HEK293 (cell line): ENCODE results near the gene CHST8.

Source experiments
- CTCF ChIA-PET: fragments of 350-600 bp; formaldehyde crosslinking; extraction: SDS; loops from one replicate; lab custom pipeline; 2021; ENCODE audit warnings: antibody characterized with exemption; lab: Yijun Ruan, JAX
- POLR2A ChIA-PET: fragments of 300-600 bp; formaldehyde crosslinking; extraction: SDS; loops from one replicate; lab custom pipeline; 2020; ENCODE audit warnings: antibody characterized with exemption, inconsistent platforms; lab: Yijun Ruan, JAX
- H3K27ac ChIP-seq: fragments of 200-500 bp; sonication (Bioruptor generic); 2 replicates; pipeline ENCODE4 v1.5.1; 2014; ENCODE audit warnings: low read depth, low read length, control low read depth, inconsistent platforms; ENCODE audit errors: extremely low read depth
- H3K36me3 ChIP-seq, 2 experiments: fragments of 200-500 bp in 1 of 2; sonication (Bioruptor generic) in 1 of 2; 1 replicate in 1 of 2; 2 replicates in 1 of 2; pipeline ENCODE4 v1.5.1; 2014 to 2017; ENCODE audit warnings: inconsistent platforms in 2 of 2, low read length in 2 of 2; ENCODE audit not compliant: control insufficient read depth in 2 of 2, insufficient read depth in 1 of 2
- H3K4me1 ChIP-seq: fragments of 200-500 bp; sonication (Bioruptor generic); 2 replicates; pipeline ENCODE4 v1.5.1; 2014; ENCODE audit warnings: mild to moderate bottlenecking, low read length, inconsistent platforms; ENCODE audit not compliant: control insufficient read depth, insufficient read depth
- H3K4me3 ChIP-seq: 2 replicates; pipeline ENCODE4 v1.5.1; 2011; ENCODE audit warnings: low read depth, mild to moderate bottlenecking, control low read depth, low read length, moderate library complexity
- H3K9me3 ChIP-seq: fragments of 200-500 bp; sonication (Bioruptor generic); 2 replicates; pipeline ENCODE4 v1.5.1; 2014; ENCODE audit warnings: low read depth, low read length, inconsistent platforms; ENCODE audit not compliant: control insufficient read depth, insufficient read depth
- ELK4 ChIP-seq: IDR thresholded peaks from 2 replicates; pipeline ENCODE4 v1.6.1; 2011; ENCODE audit warnings: mild to moderate bottlenecking, low read depth, low read length, borderline replicate concordance
- FEZF1 ChIP-seq: fragments of 450-650 bp; formaldehyde crosslinking; IDR thresholded peaks from 2 replicates; pipeline ENCODE4 v1.5.1; 2016; ENCODE audit warnings: missing biosample characterization, missing genetic modification characterization
- SALL2 ChIP-seq: fragments of 450-650 bp; formaldehyde crosslinking; IDR thresholded peaks from 2 replicates; pipeline ENCODE4 v1.5.0; 2017; ENCODE audit warnings: missing biosample characterization, mild to moderate bottlenecking, missing genetic modification characterization, borderline replicate concordance
- SCRT2 ChIP-seq: fragments of 450-650 bp; formaldehyde crosslinking; IDR thresholded peaks from 2 replicates; pipeline ENCODE4 v1.5.1; 2016; ENCODE audit warnings: missing biosample characterization, missing genetic modification characterization
- SETDB1 ChIP-seq: IDR thresholded peaks from one replicate; pipeline ENCODE4 v1.6.1; 2017; ENCODE audit warnings: mild to moderate bottlenecking, low read length, moderate library complexity, mixed read lengths; ENCODE audit not compliant: insufficient read length
- ZBTB7A ChIP-seq: fragments of 450-650 bp; formaldehyde crosslinking; IDR thresholded peaks from 2 replicates; pipeline ENCODE4 v1.5.1; 2016; ENCODE audit warnings: low read depth, missing biosample characterization, missing genetic modification characterization
- ZEB2 ChIP-seq: fragments of 450-650 bp; formaldehyde crosslinking; IDR thresholded peaks from 2 replicates; pipeline ENCODE4 v1.5.1; 2016; ENCODE audit warnings: missing biosample characterization, missing genetic modification characterization
- ZFP37 ChIP-seq: fragments of 450-650 bp; formaldehyde crosslinking; IDR thresholded peaks from 2 replicates; pipeline ENCODE4 v1.5.1; 2016; ENCODE audit warnings: missing biosample characterization, missing genetic modification characterization
- ZIC2 ChIP-seq: fragments of 450-650 bp; formaldehyde crosslinking; IDR thresholded peaks from 2 replicates; pipeline ENCODE4 v1.5.1; 2016; ENCODE audit warnings: missing biosample characterization, missing genetic modification characterization
- ZNF146 ChIP-seq: fragments of 450-650 bp; formaldehyde crosslinking; IDR thresholded peaks from 2 replicates; pipeline ENCODE4 v1.5.1; 2016; ENCODE audit warnings: missing biosample characterization, missing genetic modification characterization
- ZNF16 ChIP-seq: fragments of 450-650 bp; formaldehyde crosslinking; IDR thresholded peaks from 2 replicates; pipeline ENCODE4 v1.5.1; 2016; ENCODE audit warnings: low read depth, missing biosample characterization, missing genetic modification characterization
- ZNF202 ChIP-seq: fragments of 450-650 bp; formaldehyde crosslinking; IDR thresholded peaks from 2 replicates; pipeline ENCODE4 v1.5.1; 2016; ENCODE audit warnings: missing biosample characterization, missing genetic modification characterization, borderline replicate concordance
- ZNF221 ChIP-seq: fragments of 450-650 bp; formaldehyde crosslinking; IDR thresholded peaks from 2 replicates; pipeline ENCODE4 v1.5.1; 2017; ENCODE audit warnings: missing biosample characterization, missing genetic modification characterization, borderline replicate concordance
- ZNF239 ChIP-seq: fragments of 450-650 bp; formaldehyde crosslinking; IDR thresholded peaks from 2 replicates; pipeline ENCODE4 v1.5.1; 2016; ENCODE audit warnings: missing biosample characterization, missing genetic modification characterization
- ZNF24 ChIP-seq: fragments of 450-650 bp; formaldehyde crosslinking; IDR thresholded peaks from 2 replicates; pipeline ENCODE4 v1.5.1; 2016; ENCODE audit warnings: missing biosample characterization, missing genetic modification characterization
- ZNF292 ChIP-seq: fragments of 450-650 bp; formaldehyde crosslinking; IDR thresholded peaks from 2 replicates; pipeline ENCODE4 v1.5.1; 2016; ENCODE audit warnings: low read depth, missing biosample characterization, missing genetic modification characterization, borderline replicate concordance
- ZNF433 ChIP-seq: fragments of 450-650 bp; formaldehyde crosslinking; IDR thresholded peaks from 2 replicates; pipeline ENCODE4 v1.5.1; 2016; ENCODE audit warnings: missing biosample characterization, missing genetic modification characterization, low read depth
- ZNF473 ChIP-seq: fragments of 450-650 bp; formaldehyde crosslinking; IDR thresholded peaks from 2 replicates; pipeline ENCODE4 v1.5.1; 2017; ENCODE audit warnings: missing biosample characterization, missing genetic modification characterization
- ZNF580 ChIP-seq: fragments of 450-650 bp; formaldehyde crosslinking; IDR thresholded peaks from 2 replicates; pipeline ENCODE4 v1.5.1; 2016; ENCODE audit warnings: missing biosample characterization, missing genetic modification characterization
- ZNF623 ChIP-seq: fragments of 450-650 bp; formaldehyde crosslinking; IDR thresholded peaks from 2 replicates; pipeline ENCODE4 v1.5.1; 2016; ENCODE audit warnings: missing biosample characterization, missing genetic modification characterization
- ZNF629 ChIP-seq: fragments of 450-650 bp; formaldehyde crosslinking; IDR thresholded peaks from 2 replicates; pipeline ENCODE4 v1.5.1; 2017; ENCODE audit warnings: missing biosample characterization, missing genetic modification characterization
- ZNF707 ChIP-seq: fragments of 450-650 bp; formaldehyde crosslinking; IDR thresholded peaks from 2 replicates; pipeline ENCODE4 v1.5.1; 2016; ENCODE audit warnings: missing biosample characterization, missing genetic modification characterization
- ZNF76 ChIP-seq: fragments of 450-650 bp; formaldehyde crosslinking; IDR thresholded peaks from 2 replicates; pipeline ENCODE4; 2016; ENCODE audit warnings: low read depth, missing biosample characterization, missing genetic modification characterization, borderline replicate concordance
- ZNF768 ChIP-seq: fragments of 450-650 bp; formaldehyde crosslinking; IDR thresholded peaks from 2 replicates; pipeline ENCODE4 v1.5.1; 2018; ENCODE audit warnings: missing biosample characterization, mild to moderate bottlenecking, missing genetic modification characterization
- ZNF777 ChIP-seq: fragments of 450-650 bp; formaldehyde crosslinking; IDR thresholded peaks from 2 replicates; pipeline ENCODE4 v1.5.1; 2017; ENCODE audit warnings: missing biosample characterization, missing genetic modification characterization, borderline replicate concordance
- TF ChIP-seq, protein P1 (sequence below): fragments of 450-650 bp; formaldehyde crosslinking; IDR thresholded peaks from 2 replicates; pipeline ENCODE4 v1.5.1; 2016; ENCODE audit warnings: missing biosample characterization, missing genetic modification characterization
- TF ChIP-seq, protein P2 (sequence below): fragments of 450-650 bp; formaldehyde crosslinking; IDR thresholded peaks from 2 replicates; pipeline ENCODE4 v1.5.1; 2016; ENCODE audit warnings: missing biosample characterization, missing genetic modification characterization

Gene CHST8

DNA sequence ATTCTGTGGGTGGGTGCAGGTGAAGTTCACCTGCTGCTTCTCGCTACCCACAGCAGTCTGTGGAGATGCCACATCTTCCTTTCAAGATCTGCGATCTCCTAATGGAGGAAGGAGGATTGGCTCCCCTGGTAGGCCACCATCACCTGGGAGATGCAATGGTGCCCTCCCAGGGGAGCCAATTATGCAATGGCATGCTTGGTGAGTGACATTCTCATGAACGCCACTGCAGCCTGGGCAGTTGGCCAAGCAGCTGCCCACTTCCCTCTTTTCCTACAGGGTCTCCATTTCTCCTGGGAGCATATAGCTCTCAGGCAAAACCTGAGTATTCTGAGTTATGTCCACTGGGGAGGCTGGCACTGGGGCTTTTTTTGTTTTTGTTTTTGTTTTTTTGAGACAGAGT is 91.4 kb downstream of the CHST8 start (continued):
- TF ChIP-seq, protein P1, sequence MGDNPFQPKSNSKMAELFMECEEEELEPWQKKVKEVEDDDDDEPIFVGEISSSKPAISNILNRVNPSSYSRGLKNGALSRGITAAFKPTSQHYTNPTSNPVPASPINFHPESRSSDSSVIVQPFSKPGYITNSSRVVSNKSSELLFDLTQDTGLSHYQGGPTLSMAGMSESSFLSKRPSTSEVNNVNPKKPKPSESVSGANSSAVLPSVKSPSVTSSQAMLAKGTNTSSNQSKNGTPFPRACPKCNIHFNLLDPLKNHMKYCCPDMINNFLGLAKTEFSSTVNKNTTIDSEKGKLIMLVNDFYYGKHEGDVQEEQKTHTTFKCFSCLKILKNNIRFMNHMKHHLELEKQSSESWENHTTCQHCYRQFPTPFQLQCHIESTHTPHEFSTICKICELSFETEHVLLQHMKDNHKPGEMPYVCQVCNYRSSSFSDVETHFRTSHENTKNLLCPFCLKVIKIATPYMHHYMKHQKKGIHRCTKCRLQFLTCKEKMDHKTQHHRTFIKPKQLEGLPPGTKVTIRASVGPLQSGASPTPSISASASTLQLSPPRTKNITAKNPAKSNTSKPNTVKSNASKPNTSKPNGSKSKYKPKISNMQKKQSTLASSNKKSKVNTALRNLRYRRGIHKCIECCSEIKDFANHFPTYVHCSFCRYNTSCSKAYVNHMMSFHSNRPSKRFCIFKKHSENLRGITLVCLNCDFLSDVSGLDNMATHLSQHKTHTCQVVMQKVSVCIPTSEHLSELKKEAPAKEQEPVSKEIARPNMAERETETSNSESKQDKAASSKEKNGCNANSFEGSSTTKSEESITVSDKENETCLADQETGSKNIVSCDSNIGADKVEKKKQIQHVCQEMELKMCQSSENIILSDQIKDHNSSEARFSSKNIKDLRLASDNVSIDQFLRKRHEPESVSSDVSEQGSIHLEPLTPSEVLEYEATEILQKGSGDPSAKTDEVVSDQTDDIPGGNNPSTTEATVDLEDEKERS (tag by site-specific recombination): no peak
- TF ChIP-seq ZNF239 (tag by site-specific recombination) (no peak), ZNF202 (no peak), ZNF707 (no peak), ZBTB7A (no peak), SETDB1 (no peak), ZNF768 (tag by site-specific recombination) (no peak), ZNF24 (no peak), ZFP37 (no peak)
- TF ChIP-seq, protein P2, sequence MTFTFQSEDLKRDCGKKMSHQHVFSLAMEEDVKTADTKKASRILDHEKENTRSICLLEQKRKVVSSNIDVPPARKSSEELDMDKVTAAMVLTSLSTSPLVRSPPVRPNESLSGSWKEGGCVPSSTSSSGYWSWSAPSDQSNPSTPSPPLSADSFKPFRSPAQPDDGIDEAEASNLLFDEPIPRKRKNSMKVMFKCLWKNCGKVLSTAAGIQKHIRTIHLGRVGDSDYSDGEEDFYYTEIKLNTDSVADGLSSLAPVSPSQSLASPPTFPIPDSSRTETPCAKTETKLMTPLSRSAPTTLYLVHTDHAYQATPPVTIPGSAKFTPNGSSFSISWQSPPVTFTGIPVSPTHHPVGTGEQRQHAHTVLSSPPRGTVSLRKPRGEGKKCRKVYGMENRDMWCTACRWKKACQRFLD: no peak

DNA sequence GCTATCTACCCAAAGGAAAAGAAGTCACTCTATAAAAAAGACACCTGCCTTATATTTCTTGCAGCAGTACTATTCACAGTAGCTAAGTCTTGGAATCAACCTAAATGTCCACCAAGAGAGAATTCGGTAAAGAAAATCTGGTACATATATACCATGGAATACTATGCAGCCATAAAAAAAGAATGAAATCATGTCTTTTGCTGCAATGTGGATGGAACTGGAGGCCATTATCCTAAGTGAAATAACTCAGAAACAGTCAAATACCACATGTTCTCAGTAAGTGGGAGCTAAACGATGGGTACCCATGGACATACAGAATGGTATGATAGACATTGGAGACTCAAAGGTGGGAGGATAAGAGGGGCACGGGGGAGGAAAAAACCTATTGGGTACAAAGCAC is 92.4 kb downstream of the CHST8 start:
- Histone ChIP-seq H3K27ac (no peak overlapping the region), H3K4me3 (no peak overlapping the region), H3K4me1 (no peaks in the 10 kb centered on the region), H3K36me3 (no peaks in the 10 kb centered on the region), H3K9me3 (peaks cover 6% of the 10 kb centered on the region)
- CTCF ChIA-PET: interaction anchor here (0.6 kb wide), 2 partner anchors 263 to 470 kb away, joined by 3 read pairs; no protein-coding TSS in a partner anchor
- TF ChIP-seq ZNF146 (tag by site-specific recombination): peak; percentile 91
- TF ChIP-seq ZNF292 (tag by site-specific recombination): no peak
- POLR2A ChIA-PET: no interaction called here

DNA sequence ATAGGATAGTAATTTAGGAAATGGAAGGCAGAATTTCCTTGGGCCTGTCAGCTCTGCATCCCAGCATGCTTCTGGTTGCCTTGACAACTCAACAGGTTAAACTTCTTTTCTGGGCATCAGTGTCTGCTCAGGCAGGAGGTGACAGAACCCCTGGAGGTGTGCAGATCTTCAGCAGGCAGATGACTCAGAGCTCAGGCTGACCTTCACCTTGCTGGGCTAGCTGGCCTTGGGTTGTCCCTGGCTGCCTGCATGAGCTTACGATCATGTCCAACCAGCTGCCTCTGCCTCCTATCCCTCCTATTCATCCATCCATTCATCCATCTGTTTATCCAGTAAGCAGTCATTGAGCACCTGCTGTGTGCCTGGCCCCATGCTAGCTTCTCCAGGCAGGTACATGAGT is 93.7 kb downstream of the CHST8 start:
- H3K27ac ChIP-seq: no peak overlapping the region
- H3K36me3 ChIP-seq: no peaks in the 10 kb centered on the region
- ChIA-PET CTCF (interaction anchor here (0.8 to 1.5 kb wide), 5 partner anchors 9 to 284 kb away, joined by 3 to 6 read pairs (median 4); no protein-coding TSS in a partner anchor), POLR2A (no interaction called here)
- no peaks in the 10 kb centered on the region for H3K4me1 ChIP-seq
- H3K9me3 ChIP-seq: no peaks in the 10 kb centered on the region
- TF ChIP-seq ZEB2 (no peak), SCRT2 (tag by site-specific recombination) (peak; percentile 26; the same call in 1 of the 2 replicates), ZIC2 (tag by site-specific recombination) (peak; percentile 38; the same call in 1 of the 2 replicates)
- H3K4me3 ChIP-seq: no peak overlapping the region

- H3K9me3 ChIP-seq: no peaks in the 10 kb centered on the region
- H3K4me3 ChIP-seq: no peak overlapping the region
- H3K36me3 ChIP-seq: no peaks in the 10 kb centered on the region
- no peaks in the 10 kb centered on the region for H3K4me1 ChIP-seq
- ChIA-PET CTCF (no interaction called here), POLR2A (no interaction called here)
- no peak overlapping the region for H3K27ac ChIP-seq
- TF ChIP-seq FEZF1 (tag by site-specific recombination): no peak
- no peak for TF ChIP-seq ZNF221 (tag by site-specific recombination)
- TF ChIP-seq ZNF580: no peak
- no peak for TF ChIP-seq ZNF629 (tag by site-specific recombination)
- no peak for TF ChIP-seq ZNF76
- no peak for TF ChIP-seq ZNF433
- TF ChIP-seq ZNF623 (tag by site-specific recombination): no peak
- TF ChIP-seq ZNF473 (tag by site-specific recombination): no peak
- TF ChIP-seq ZNF777 (tag by site-specific recombination): no peak
- no peak for TF ChIP-seq ZNF16 (tag by site-specific recombination)
- TF ChIP-seq SALL2 (tag by site-specific recombination): no peak
- TF ChIP-seq ELK4: no peak
These were observed 96.1 kb downstream of the CHST8 start for GRCh38 chr19:33717878-33718277.
